Testis (tissue), 3 donors: Measurements from ENCODE around the gene NCCRP1. TPM values are rescaled to one million over a fixed set of nuclear protein-coding genes. Genes with fewer than 3 reads are reported as not detected.

Experiments
- DNase-seq: peaks from one replicate; pipeline ENCODE4 v3.0.0-alpha.2; 2019
- H3K27ac ChIP-seq, 2 donors: fragments of 200-600 bp; sonication (generic); one replicate each; pipeline ENCODE4 v1.5.1; 2019
- H3K27me3 ChIP-seq: fragments of 200-600 bp; sonication (generic); one replicate; pipeline ENCODE4 v1.5.1; 2019
- H3K36me3 ChIP-seq: fragments of 200-600 bp; sonication (generic); one replicate; pipeline ENCODE4 v1.5.1; 2017; ENCODE audit warnings: low read depth; ENCODE audit errors: missing control alignments
- H3K4me1 ChIP-seq: fragments of 200-600 bp; sonication (generic); one replicate; pipeline ENCODE4 v1.5.1; 2019
- H3K4me3 ChIP-seq, 2 donors: fragments of 200-600 bp; sonication (generic); one replicate each; pipeline ENCODE4 v1.5.1; 2017 to 2019
- H3K9me3 ChIP-seq: fragments of 200-600 bp; sonication (generic); one replicate; pipeline ENCODE4 v1.5.1; 2017
- CTCF ChIP-seq, 3 experiments: fragments of 450-650 bp in 2 of 3; fragments of 200-600 bp in 1 of 3; sonication (generic) in 1 of 3; IDR thresholded peaks; one replicate each; pipeline ENCODE4 v1.5.1; 2016 to 2019; ENCODE audit warnings: antibody characterized with exemption in 3 of 3, mild to moderate bottlenecking in 2 of 3, moderate library complexity in 1 of 3
- POLR2A ChIP-seq: fragments of 450-650 bp; IDR thresholded peaks from one replicate; pipeline ENCODE4 v1.6.1; 2017; ENCODE audit warnings: antibody characterized with exemption, mild to moderate bottlenecking, moderate library complexity
- WGBS, 2 donors: methylation state at CpG; one replicate each; pipeline ENCODE4 v1.1.5; 2018; 5-methylcytosine and 5-hydroxymethylcytosine counted together
- intact Hi-C: fragments of 100-400 bp; cut with DNase I; formaldehyde crosslinking; loops from one replicate; pipeline ENCODE4 v1.15.1; 2023; ENCODE audit warnings: low total_unique reads
- polyA plus RNA-seq: library from polyadenylated mRNA; stranded (reverse); fragments of 350-450 nt; fragmentation: Illumina TruSeq; extraction: RNeasy Lipid Tissue Mini Kit (QIAGEN cat#74804); gene quantifications from one replicate; pipeline ENCODE4 v1.2.3, GENCODE V29; 2014; ENCODE audit warnings: low read depth, low replicate concordance; ENCODE audit not compliant: insufficient read depth
- total RNA-seq, 2 donors: library from RNA; depleted of rRNA; stranded (reverse); fragments of >200 nt; gene quantifications; one replicate each; pipeline ENCODE4 v1.2.3, GENCODE V29; 2016

The NCCRP1 gene
- total and polyA plus RNA-seq, 3 donors from 2014 or later = 0.73 to 1.3 (median 1.1) TPM

- 73 to 78% methylated on average over 6 of the region's 6 CpGs for WGBS, 2 donors
- TF ChIP-seq POLR2A (no peak), CTCF (IDR thresholded peaks at IDR 0.05) (no peak)
- Histone ChIP-seq H3K4me3 (no peak overlapping the region), H3K27ac (no peak overlapping the region), H3K4me1 (no peaks in the 10 kb centered on the region), H3K27me3 (no peaks in the 10 kb centered on the region), H3K9me3 (no peaks in the 10 kb centered on the region), H3K36me3 (no peaks in the 10 kb centered on the region)
- intact Hi-C loops = no loop called here
- DNase-seq = no peak
Measured at GRCh38 chr19:39188960-39189359, 7.8 kb upstream of the NCCRP1 start.

GRCh38 chr19:39190768-39191167 is 6.0 kb upstream of the NCCRP1 start:
- no peak overlapping the region for H3K4me3 ChIP-seq
- H3K36me3 ChIP-seq = no peaks in the 10 kb centered on the region
- DNase-seq = no peak
- WGBS, 2 donors = 63 to 64% methylated on average over 11 of the region's 11 CpGs
- H3K27ac ChIP-seq = no peak overlapping the region
- no peaks in the 10 kb centered on the region for H3K4me1 ChIP-seq
- intact Hi-C loops = no loop called here
- H3K27me3 ChIP-seq = no peaks in the 10 kb centered on the region
- TF ChIP-seq POLR2A (no peak), CTCF (IDR thresholded peaks at IDR 0.05) (no peak)
- no peaks in the 10 kb centered on the region for H3K9me3 ChIP-seq

- Histone ChIP-seq H3K27me3 (no peaks in the 10 kb centered on the region), H3K27ac (no peak overlapping the region), H3K36me3 (no peaks in the 10 kb centered on the region), H3K4me1 (peaks cover 3% of the 10 kb centered on the region), H3K4me3 (no peak overlapping the region), H3K9me3 (no peaks in the 10 kb centered on the region)
- intact Hi-C loops = no loop called here
- WGBS, 2 donors = 80 to 93% methylated on average over 2 of the region's 2 CpGs
- no peak for TF ChIP-seq POLR2A
- no peak for TF ChIP-seq CTCF (IDR thresholded peaks at IDR 0.05)
- DNase-seq = no peak
Measured at GRCh38 chr19:39192846-39193245, 3.9 kb upstream of the NCCRP1 start.

GRCh38 chr19:39193803-39194202 is 3.0 kb upstream of the NCCRP1 start:
- Histone ChIP-seq H3K27ac (no peak overlapping the region), H3K27me3 (no peaks in the 10 kb centered on the region), H3K4me3 (no peak overlapping the region), H3K36me3 (no peaks in the 10 kb centered on the region), H3K9me3 (no peaks in the 10 kb centered on the region), H3K4me1 (peaks cover 3% of the 10 kb centered on the region)
- TF ChIP-seq POLR2A = no peak
- no peak for TF ChIP-seq CTCF (IDR thresholded peaks at IDR 0.05)
- no peak for DNase-seq
- WGBS, 2 donors = 37 to 43% methylated on average over 8 of the region's 8 CpGs
- intact Hi-C loops = no loop called here

- TF ChIP-seq POLR2A (no peak), CTCF (IDR thresholded peaks at IDR 0.05) (no peak)
- no peaks in the 10 kb centered on the region for H3K9me3 ChIP-seq
- WGBS, 2 donors = 63 to 75% methylated on average over 9 of the region's 9 CpGs
Measured at GRCh38 chr19:39194832-39195542, 1.8 kb upstream of the NCCRP1 start.

More at GRCh38 chr19:39194832-39195542, 1.8 kb upstream of the NCCRP1 start:
- Histone ChIP-seq H3K36me3 (no peaks in the 10 kb centered on the region), H3K27me3 (no peaks in the 10 kb centered on the region), H3K27ac (no peak overlapping the region), H3K4me1 (peaks cover 3% of the 10 kb centered on the region), H3K4me3 (no peak overlapping the region)
- no peak for DNase-seq
- intact Hi-C loops = no loop called here
